H54 (cell line): ENCODE results near the gene CNKSR3.

Experiments
- DNase-seq: peaks from one replicate; pipeline ENCODE4 v3.0.0; 2011; ENCODE audit warnings: low spot score, mixed read lengths; ENCODE audit not compliant: insufficient read length
- FAIRE-seq: peaks from 3 replicates; lab custom pipeline; 2011; peaks lifted over from hg19 to GRCh38; lab: Jason Lieb, UNC
- POLR2A ChIP-seq: IDR thresholded peaks from 2 replicates; pipeline ENCODE4 v1.6.1; 2011; ENCODE audit warnings: low read depth, mild to moderate bottlenecking, low read length

The CNKSR3 gene

GRCh38 chr6:154407440-154407839 lies 103.0 kb downstream of the CNKSR3 start:
- DNase-seq (no peak), FAIRE-seq (no peak)
- TF ChIP-seq POLR2A = no peak

GRCh38 chr6:154406869-154407268 lies 103.6 kb downstream of the CNKSR3 start:
- FAIRE-seq = no peak
- no peak for TF ChIP-seq POLR2A
- no peak for DNase-seq

- DNase-seq (no peak), FAIRE-seq (no peak)
- no peak for TF ChIP-seq POLR2A
These were observed 104.2 kb downstream of the CNKSR3 start for GRCh38 chr6:154406301-154406700.

- DNase-seq (no peak), FAIRE-seq (no peak)
- TF ChIP-seq POLR2A = no peak
These were observed 105.6 kb downstream of the CNKSR3 start for GRCh38 chr6:154404791-154405400.

GRCh38 chr6:154403788-154404187 lies 106.7 kb downstream of the CNKSR3 start:
- peak; percentile 30 for DNase-seq
- FAIRE-seq = peak; percentile 23
- TF ChIP-seq POLR2A = no peak

- no peak for DNase-seq
- FAIRE-seq = no peak
These were observed 108.3 kb downstream of the CNKSR3 start for GRCh38 chr6:154402081-154402780.

GRCh38 chr6:154399097-154399496 lies 111.4 kb downstream of the CNKSR3 start:
- peak; percentile 11 for DNase-seq
- TF ChIP-seq POLR2A = no peak
- FAIRE-seq = no peak

More at GRCh38 chr6:154402081-154402780, 108.3 kb downstream of the CNKSR3 start:
- no peak for TF ChIP-seq POLR2A

- DNase-seq = no peak
- no peak for FAIRE-seq
These were observed 112.8 kb downstream of the CNKSR3 start for GRCh38 chr6:154397491-154398195.

GRCh38 chr6:154395878-154396277 lies 114.6 kb downstream of the CNKSR3 start:
- FAIRE-seq = no peak

More at GRCh38 chr6:154397491-154398195, 112.8 kb downstream of the CNKSR3 start:
- TF ChIP-seq POLR2A = no peak

GRCh38 chr6:154395316-154395715 lies 115.2 kb downstream of the CNKSR3 start:
- no peak for TF ChIP-seq POLR2A
- FAIRE-seq (no peak), DNase-seq (no peak)

More at GRCh38 chr6:154395878-154396277, 114.6 kb downstream of the CNKSR3 start:
- DNase-seq = no peak
- TF ChIP-seq POLR2A = no peak

- FAIRE-seq (no peak), DNase-seq (no peak)
- TF ChIP-seq POLR2A = no peak
These were observed 115.9 kb downstream of the CNKSR3 start for GRCh38 chr6:154394571-154394970.

GRCh38 chr6:154390034-154390433 lies 120.5 kb downstream of the CNKSR3 start:
- TF ChIP-seq POLR2A = no peak
- DNase-seq (no peak), FAIRE-seq (no peak)

GRCh38 chr6:154388803-154389202 lies 121.7 kb downstream of the CNKSR3 start:
- DNase-seq (no peak), FAIRE-seq (no peak)
- TF ChIP-seq POLR2A = no peak
